ENCODE data around the gene CRADD. TPM values are rescaled to one million over a fixed set of nuclear protein-coding genes. Genes with fewer than 3 reads are reported as not detected.

Gene CRADD
- total RNA-seq, 1 donor from 2014 or later = 14.7 TPM

DNA sequence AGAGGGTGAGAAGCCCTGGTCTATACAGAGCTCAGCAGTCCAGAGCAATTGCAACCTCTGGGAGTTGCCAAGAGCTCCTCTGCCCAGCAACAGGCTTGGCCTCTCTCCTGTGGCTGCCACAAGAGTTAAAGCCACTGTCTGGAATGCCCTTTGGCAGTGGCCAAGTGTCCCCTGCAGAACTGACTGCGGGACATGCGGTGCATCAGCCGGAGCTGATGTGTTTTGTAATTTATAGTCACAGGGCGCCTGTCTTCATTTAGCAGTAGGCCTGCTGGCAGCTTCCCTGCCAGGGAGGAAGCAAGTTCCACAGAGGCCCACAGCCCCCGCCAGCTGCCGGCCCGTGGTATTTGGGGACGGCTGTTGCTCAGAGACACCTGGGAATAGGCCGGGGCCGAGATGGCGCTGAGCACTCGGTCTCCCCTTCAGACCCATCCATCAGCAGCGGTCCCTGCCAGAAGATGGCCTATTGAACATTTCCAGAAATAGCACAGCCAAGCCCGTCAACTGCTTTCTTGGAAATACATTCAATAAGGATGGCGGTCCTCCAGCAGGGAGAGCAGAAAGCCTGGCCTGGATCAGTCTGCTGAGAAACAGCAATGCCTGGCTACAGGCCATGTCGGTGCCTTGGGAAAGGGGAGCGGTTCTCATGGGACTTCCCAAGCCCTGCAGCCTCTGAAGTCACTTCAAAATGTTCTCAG, 217.4 kb downstream of the CRADD start:
- DNase-seq (ENCODE audit: low read depth, low spot score) = no peak

DNA sequence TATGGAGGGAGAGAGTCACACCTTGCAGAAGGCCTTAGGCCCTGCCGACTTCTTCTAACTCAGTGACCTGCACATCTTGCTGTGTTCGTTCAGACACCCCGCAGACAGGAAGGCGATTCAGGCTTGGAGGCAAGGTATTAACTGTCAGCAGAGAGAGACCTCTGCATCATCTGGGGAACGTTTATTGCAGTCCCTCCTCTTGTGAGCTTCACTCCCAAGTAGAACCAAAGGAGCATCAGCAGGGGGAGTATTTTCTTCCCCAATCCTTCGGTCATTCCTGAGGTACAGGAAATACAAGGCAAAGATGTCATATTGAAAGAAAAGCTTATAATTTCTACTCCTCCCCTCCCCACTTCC, 217.9 kb downstream of the CRADD start:
- DNase-seq (ENCODE audit: low read depth, low spot score) = no peak

DNA sequence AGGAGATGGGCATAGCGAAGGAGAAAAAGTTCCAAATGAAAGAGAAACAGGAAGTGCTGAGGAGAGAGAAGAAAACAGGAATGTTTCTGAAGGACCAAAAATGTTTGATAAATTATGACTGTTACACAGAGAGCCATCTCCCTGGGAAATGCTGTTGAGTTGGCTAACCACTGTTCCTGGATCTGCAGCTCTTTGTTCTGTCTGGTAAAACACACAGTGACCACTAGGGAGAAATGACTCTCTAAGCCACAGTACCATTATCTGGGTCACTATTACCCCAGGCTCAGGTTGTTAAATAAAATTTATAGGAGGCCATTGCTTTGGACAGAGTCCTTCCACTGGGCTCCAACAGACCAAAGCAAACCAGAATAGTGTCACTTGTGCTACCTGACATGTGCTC, 219.3 kb downstream of the CRADD start:
- no peak for DNase-seq (ENCODE audit: low read depth, low spot score)

DNA sequence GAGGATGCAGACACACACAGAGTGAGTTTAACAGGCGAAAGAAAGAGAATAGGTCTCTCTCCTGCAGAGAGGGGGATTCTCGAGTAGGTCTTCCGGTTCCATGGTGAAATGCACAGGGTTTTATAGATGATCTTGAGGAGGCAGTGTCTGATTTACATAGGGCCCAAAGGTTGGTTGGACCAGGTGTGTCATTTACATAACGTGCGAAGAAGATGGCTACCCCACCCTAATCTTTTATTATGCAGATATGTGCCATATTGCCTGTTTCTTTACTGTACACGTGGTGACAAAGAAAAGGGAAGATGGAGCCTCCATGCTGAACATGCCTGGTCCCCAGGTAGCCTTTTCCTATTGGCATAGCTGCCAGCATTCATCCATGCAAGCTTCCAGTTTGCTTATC, 219.8 kb downstream of the CRADD start:
- DNase-seq (ENCODE audit: low read depth, low spot score) = no peak

DNA sequence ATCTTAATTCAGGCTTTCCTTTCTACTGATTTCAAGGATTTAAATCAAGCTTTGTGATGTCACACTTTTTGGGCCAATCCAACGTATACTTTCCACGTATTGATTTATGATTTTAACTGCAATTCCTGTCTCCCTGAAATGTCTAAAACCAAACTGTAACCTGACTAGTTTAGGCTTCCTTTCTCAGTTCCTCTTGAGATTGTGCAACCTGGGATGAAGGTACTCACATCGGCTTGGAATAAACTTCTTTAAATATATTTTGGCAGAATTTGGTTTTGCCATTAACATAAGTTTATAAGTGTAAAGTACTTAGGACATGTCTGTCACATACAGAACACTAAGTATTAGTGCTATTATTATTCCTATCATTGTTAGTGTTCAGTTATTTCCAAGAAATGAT, 224.6 kb downstream of the CRADD start:
- DNase-seq (ENCODE audit: low read depth, low spot score) = no peak

DNA sequence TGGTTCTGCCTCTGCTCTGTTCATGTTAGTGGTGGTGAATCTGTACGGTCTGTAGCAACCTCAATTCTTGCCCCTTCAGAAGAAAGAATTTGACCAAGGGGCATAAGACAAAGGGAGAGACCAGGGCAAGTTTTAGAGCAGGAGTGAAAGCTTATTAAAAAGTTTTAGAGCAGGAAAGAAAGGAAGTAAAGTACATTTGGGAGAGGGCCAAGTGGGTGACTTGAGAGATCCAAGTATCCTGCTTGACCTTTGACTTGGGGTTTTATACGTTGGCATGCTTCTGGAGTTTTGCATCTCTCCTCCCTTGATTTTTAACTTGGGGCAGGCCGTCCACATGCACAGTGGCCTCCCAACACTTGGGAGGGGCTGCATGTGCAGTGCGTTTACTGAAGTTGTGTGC, 225.0 kb downstream of the CRADD start:
- no peak for DNase-seq (ENCODE audit: low read depth, low spot score)

DNA sequence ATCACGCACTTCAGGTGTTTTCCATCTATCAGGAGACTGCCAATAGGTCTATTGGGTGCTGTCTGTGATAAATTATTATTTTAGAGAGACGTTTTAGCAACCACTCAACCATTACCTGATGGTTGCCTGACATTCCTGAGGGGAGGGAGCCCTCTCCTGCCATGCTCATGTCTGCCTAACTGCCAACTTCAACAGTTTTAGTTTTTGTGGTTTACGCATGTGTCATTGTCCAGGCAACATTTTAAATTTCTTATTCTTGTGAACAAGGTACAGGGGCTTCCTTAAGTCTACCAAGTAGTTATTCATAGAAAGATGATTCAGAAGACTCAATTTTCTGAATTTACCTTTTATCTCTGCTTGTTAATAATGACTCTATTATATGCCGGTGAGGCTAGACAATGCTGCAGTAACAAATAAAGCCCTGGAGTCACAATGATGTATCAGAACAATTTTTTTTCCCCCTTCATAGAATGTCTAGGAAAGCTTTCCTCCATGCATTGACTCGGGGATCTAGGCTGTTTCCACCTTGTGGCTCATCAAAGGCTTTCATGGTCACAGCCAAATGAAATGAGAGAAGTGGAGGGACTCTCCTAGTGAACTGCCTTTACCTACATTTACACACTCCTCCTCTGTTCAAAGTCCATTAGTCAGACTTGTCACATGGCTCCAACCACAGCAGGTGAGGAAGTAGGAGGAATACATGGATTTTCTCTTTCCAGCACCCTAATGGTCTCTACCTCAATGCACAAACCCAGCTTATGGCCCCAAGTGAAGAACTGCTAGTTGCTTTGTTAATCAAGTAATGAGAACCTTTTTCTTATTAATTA, 225.8 kb downstream of the CRADD start:
- DNase-seq (ENCODE audit: low read depth, low spot score) = no peak

DNA sequence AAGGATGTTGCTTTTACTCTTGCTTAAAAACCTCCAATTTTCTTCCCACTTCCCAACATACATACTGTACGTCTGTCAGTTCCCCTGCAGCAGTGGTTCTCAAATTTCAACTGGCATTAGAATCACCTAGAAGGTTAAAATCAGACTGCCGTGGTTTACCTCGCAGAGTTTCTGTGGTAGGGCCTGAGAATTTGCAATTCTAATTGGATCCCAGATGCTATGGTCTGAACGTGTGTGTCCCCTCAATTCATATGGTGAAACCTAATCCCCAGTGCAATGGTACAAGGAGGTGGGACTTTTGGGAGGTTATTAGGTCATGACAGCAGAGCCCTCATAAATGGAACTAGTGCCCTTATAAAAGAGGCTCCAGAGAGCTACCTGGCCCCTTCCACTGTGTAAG, 226.9 kb downstream of the CRADD start:
- DNase-seq (ENCODE audit: low read depth, low spot score) = no peak

DNA sequence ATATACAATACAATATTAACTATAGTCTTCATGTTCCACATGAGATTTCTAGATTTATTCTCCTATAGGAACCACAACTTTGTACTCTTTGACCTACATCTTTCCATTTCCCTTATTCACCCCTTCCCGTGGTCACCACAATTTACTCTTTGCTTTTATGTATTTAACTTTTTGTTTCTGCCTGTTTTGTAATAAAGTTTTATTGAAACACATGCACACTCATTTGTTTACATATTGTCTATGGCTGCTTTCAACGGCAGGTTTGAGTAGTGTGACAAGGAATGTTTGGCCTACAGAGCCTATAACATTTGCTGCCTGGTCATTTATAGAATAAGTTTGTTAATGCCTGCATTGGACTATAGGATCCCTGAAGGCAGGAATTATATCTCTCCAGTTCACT, 231.1 kb downstream of the CRADD start:
- DNase-seq (ENCODE audit: low read depth, low spot score) = no peak

DNA sequence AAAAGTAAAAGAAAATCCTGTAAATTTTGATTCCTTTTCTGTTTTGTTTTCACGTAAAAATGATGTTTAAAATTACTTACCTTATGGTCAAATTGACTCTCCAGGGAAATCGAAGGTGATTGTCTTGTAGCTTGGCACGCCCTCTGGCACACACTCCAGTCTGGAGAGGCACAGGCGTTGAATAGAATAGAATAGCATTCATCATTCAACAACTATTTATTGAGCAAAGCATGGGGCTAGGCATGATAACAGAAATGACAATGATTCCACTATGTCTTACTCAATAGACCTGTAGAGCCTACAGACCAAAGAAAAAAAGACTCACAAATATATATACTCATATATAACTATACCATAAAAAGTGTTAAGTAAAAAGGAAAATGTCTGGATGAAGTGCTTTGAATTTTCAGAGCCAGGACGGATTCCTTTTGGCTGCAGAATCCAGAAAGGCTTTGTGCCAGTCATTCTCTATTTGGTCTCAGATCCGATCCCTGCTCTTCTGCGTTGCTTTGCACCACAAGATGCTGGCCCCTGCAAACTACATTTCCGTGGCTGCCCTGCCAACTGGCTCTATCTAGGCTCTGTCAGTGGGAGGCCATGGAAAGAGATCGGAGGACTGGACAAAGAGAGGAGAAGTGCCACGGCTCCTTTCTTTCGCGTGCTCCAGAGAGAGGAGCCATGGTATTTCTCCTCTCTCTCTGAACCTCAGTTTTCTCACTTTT, 231.8 kb downstream of the CRADD start:
- DNase-seq (ENCODE audit: low read depth, low spot score) = no peak

DNA sequence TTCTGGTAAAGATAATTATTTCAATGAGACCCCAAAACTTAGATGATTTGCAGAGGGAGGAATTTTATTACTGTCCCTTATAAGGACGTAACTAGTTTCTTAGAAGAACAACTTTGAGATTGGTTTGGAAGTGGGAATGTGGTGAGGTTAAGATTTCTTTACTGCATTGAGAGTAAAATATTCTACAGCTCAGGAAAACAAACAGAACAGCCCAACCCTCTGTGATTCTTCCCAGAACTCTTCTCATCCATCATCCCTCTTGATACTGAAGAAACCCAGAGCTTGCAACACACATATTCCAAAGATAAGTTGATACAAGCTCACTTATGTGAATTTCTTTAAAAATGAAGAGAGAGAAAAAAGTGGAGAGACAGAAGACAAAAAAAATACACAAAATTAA, 234.2 kb downstream of the CRADD start:
- no peak for DNase-seq (ENCODE audit: low read depth, low spot score)

DNA sequence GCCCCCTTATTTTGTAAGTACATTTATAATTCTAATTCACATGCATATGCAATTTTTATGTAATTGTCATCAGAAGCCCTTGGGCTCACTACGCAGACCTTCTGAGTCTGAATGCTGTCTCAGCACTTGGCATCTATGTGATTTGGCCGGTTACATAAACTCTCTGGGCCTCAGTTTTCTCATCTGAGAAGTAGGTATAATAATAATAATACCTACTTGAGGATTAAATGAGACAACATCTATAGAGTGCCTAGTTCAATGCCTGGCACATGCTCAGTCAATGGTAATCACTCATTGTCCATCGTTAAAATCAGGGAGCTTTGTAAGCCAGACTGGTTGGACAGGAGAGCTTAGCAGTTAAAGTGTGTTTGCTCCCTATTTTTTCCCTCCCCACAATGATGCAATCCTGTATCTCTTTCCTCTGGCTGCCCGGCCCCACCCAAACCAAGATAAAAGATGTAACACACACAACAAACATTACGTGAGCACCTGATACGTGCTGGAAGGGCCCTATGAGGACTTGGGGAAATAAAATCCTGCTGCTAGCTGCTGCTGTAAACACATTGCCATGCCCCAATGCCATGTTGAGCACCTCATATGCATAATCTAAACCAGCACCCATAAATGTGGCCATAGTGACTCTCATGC, 235.0 kb downstream of the CRADD start:
- DNase-seq (ENCODE audit: low read depth, low spot score) = no peak

DNA sequence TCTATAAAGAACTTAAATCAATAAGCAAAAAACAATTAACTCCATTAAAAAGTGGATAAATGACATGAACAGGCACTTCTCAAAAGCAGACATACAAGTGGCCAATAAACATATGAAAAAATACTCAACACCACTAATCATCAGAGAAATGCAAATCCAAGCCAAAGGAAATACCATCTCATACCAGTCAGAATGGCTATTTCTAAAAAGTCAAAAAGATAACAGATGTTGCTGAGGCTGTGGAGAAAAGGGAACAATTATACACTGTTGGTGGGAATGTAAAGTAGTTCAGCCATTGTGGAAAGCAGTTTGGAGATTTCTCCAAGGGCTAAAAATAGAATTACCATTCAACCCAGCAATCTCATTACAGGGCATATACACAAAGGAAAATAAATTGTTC, 236.7 kb downstream of the CRADD start:
- DNase-seq (ENCODE audit: low read depth, low spot score) = no peak

DNA sequence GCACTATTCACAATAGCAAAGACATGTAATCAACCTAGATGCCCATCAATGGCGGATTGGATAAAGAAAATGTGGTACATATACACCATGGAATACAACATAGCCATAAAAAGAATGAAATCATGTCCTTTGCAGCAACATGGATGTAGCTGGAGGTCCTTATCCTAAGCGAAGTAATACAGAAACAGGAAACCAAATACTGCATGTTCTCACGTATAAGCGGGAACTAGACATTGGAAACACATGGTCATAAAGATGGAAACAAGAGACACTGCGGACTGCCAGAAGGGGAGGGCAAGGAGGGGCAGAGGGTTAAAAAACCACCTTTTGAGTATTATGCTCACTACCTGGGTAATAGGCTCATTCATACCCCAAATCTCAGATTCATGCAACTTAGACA, 237.1 kb downstream of the CRADD start:
- no peak for DNase-seq (ENCODE audit: low read depth, low spot score)

DNA sequence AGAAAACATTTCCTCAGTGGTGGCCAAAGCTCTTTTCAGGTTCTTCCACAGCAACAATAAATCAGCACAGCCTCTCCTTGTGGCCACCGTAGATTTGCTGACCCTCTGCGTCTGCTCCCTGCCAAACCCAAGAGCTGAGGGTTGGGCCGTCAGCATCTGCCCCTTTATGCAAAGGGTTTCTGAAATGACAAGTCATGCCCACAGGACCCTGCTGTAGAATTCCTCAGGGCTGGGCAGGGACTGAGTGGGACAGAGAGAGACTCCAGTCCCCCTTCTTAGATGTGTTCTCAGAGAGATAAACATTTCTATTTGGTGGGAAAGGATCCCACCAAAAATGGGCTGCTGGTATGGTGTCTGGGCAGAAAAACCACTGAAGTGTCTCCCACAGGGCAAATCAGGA, 238.2 kb downstream of the CRADD start:
- DNase-seq (ENCODE audit: low read depth, low spot score) = no peak

DNA sequence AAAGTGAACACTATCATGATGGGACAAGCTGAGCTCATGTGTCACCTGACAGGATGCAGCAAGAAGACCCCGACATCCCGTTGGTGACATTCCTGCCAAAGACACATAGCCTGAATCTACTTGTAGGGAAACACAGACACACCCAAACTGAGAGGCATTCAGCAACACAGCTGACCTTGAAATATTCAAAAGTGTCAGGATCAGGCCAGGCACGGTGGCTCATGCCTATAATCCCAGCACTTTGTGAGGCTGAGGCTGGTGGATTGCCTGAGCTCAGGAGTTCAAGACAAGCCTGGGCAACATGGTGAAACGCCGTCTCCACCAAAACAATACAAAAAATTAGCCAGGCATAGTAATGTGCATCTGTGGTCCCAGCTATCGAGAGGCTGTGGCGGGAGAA, 239.2 kb downstream of the CRADD start:
- no peak for DNase-seq (ENCODE audit: low read depth, low spot score)

DNA sequence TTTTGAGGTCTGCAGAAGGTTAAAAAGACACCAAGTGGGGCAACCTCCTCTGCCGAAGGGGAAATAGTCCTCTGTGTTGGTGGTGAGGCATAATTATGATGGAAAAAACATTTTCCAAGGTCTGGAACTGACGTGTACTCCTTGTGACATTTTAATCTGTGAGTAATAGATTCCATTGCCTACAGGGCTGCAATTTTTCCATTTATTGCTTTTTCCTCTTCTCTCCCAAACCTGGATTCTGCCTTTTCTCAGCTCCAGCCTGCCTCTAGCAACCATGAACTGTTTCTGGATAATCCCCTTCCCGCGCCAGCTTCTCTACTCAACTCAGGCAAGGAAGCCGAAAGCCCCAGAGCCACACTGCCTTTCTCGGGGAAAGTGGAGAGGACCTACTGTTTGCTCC, 241.1 kb downstream of the CRADD start:
- DNase-seq (ENCODE audit: low read depth, low spot score) = no peak

DNA sequence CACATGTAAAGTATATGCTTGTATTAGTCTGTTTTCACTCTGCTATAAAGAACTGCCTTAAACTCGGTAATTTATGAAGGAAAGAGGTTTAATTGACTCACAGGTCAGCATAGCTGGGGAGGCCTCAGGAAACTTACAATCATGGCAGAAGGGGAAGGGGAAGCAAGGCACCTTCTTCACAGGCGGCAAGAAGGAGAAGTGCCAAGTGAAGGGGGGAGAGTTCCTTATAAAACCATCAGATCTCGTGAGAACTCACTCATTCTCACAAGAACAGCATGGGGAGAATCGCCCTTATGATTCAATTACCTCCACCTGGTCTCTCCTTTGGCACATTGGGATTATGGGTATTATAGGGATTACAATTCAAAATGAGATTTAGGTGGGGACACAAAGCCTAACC, 241.7 kb downstream of the CRADD start:
- DNase-seq (ENCODE audit: low read depth, low spot score) = no peak

DNA sequence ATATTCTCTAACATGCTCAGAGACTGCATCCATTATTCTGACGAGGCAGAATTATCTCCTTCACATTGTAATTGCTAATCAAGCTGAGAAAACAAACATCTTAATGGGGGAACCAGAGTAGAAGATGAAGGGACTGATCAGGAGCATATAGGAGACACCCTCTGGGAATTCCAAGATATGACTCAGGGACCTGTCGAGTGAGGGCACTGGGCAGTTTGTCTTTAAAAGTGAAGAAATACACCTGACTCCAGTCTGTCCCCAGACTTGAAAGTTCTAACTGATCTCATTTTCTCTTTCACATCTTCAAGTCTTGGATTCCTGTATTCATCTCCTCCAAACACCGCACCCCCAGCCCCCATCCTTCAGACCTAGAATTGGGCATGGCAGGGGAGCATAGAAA, 244.3 kb downstream of the CRADD start:
- DNase-seq (ENCODE audit: low read depth, low spot score) = no peak

DNA sequence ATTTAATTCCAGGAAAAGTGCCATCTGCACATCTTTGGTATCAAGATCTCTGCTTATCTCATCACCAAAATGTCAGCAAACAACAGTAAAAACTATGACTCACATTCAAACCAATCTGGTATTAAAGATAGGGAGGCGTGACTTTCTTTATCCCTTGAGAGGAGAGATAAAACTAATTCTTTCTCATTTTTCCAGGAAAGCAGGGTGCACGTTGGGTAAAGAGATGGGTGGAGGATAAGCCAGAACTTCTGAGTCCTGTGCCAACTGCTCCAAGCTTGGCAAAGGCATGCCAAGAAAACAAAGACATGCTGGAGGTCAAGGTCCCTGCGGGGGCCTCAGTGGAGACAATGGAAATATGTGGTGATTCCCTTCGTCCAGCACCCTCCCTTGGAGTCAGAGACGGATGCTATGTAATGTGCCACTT, 245.4 kb downstream of the CRADD start:
- DNase-seq (ENCODE audit: low read depth, low spot score) = no peak

DNA sequence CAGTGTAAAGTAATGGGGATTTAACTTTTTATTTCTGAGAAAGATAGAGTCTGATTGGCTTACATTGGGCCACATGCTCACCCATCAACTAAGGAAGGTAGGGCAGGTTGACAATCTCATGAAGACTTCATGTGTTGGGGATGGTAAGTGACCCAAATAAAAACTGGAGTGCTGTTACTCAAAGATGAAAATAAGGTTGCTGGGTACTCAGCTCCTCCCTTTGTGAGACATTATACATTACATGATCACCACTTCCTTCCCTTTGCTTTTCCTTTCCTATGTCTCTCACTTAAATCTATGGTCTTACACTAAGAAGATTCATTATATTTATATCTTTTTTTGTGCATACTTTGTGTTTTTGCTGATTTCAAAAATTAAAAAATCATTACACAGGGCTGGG, 247.2 kb downstream of the CRADD start:
- DNase-seq (ENCODE audit: low read depth, low spot score) = no peak

DNA sequence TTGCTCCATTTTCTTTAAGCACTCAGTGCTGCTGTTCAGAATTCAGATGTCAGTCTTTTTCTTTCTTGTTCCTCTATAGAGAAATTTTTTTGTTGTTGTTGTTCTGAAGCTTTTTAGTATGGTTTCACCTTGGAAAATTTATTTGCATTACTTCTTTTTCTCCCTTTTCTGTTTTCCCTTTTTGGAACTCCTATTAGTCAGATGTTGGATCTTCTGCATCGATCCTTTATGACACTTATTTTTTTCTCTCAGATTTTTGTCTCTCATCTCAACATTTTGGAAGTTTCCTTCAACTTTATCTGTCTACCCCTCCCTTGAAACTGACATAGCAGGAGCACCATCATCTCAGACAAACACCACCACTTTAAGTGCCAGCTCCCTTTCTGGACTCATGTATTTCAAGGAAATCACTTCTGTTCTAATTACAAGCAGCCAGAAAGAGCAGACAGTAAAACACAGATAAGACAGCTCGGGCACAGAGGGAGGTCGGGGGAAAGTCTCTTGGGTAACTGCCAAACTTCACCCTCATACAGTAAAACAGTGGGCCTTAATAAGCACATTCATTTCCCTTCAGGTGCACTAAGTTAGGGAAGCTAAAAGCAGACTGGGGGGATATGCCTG, 248.5 kb downstream of the CRADD start:
- no peak for DNase-seq (ENCODE audit: low read depth, low spot score)
